GM18526 (cell line): ENCODE measurements around the gene NANOGP8.

Source experiments
- POLR2A ChIP-seq: IDR thresholded peaks from 3 replicates; pipeline ENCODE4 v1.6.1; 2011; ENCODE audit not compliant: insufficient read length; ENCODE audit errors: extremely low read depth

Gene NANOGP8

DNA sequence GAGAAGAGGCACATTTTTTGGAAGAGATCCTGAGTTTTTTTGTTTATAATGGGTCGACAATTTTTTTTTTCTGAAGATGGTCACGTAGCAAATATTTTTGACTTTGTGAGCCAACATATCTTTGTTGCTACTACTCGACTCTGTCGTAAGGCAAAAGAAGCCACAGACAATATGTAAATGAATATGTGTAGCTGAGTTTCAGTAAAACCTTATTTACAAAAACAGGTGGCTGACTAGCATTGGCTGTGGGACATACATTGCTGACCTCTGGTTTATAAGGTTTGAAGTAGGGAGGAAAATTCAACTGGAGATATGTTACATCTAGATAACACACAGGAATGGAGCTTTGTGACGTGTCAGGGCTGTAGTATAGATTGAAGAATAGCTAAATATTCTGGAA, 22.5 kb upstream of the NANOGP8 start:
- no peak for TF ChIP-seq POLR2A

- TF ChIP-seq POLR2A: no peak
Measured at GRCh38 chr15:35107122-35107521, 22.0 kb upstream of the NANOGP8 start.

DNA sequence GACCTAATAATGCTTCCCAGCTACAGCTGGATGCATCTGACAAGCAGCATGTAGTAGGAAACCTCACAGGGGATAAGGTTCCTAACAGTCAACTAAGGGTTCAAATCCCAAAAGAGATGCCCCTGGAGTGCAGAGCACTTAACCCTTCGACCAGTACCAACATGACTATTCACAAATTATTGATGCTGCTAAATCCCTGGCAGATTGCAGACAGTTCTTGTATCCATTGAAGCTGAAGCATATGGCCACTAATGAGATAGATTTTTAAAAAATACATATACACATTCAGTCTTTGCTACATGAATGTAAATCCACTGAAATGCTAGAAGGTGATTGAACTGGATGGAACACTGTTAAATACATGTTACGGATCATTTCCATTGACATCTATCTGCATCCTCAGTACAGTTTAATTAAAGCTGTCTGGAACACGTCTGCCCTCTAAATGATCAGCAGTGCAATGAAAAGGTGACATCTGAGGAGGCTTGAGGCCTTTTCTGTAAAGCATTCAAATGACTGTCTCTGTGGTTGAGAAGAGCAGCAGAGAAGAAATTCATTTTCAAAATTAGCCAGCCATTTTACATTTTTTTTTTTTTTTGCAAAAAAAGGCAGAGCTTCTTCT, 19.5 kb upstream of the NANOGP8 start:
- TF ChIP-seq POLR2A: no peak

DNA sequence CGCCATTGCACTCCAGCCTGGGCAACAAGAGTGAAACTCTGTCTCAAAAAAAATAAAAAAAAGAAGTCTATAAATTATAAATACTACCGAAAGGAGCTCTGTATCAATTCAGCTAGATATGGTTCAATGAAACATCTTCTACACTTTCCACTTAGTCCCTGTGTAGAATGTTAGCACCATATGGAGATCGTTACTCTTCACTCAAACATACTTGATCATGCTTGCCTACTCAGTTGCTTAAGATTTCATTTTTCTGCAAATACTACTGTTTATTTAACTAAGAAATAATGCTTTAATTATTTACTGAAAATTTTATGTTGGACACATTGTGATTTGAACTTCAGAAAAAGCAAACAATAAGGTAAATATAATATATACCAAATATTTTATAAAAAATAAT, 17.1 kb upstream of the NANOGP8 start:
- TF ChIP-seq POLR2A: no peak

DNA sequence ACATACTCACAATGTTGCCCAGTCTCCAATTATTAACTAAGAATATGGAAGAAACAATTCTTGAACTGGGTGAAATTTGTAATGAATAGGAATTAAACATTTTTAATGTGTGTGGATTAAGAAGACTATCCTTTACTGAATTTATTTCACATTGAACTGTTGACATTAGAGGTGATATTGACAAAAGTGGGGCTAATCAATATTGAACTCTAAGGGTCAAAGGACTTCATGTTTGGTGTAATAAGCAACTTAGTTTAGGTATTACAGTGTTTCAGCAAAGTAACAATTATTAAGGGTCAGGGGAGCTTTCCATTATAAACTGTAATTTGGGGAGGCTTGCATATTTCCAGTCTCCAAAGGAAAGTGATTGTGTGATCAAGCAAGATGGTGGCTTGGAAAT, 16.2 kb upstream of the NANOGP8 start:
- no peak for TF ChIP-seq POLR2A

DNA sequence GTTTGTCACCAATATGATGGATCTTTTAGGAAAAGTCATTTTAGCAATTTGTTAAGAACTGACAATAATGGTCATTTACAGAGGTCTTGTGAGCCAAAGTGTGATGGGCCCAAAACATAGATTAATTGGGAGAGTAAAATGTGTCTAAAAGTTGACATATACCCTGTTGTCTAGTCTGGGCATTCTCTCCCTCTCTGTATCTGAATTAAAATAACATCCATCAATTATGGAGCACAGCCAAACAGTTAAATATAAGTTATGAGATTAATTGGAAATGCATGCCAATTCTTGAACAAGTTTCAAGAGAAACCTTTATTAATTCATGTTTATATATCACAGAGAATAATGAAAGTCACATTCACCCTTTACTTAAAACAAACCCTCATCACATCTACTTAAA, 13.6 kb upstream of the NANOGP8 start:
- TF ChIP-seq POLR2A: no peak

DNA sequence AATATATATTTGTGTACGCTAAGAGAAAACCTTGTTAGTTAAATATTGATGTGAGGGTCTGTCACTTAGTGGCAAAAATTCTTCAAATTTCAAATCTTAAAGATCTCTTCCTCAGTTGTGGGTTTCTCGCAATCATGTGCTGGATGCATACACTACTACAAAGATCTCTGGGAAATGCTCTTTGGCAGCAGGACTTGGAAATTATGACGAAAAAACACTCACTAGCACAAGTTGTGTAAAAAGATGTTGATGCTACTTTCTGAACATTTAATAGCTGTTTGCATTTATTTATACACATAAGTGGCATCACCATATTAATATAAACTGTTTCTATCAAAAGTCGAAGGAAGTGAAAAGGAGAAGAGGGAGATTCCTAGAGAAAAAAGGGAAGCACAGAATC, 10.8 kb upstream of the NANOGP8 start:
- TF ChIP-seq POLR2A: no peak

GRCh38 chr15:35092846-35093245, 7.8 kb upstream of the NANOGP8 start:
- TF ChIP-seq POLR2A: no peak

GRCh38 chr15:35092311-35092710, 7.2 kb upstream of the NANOGP8 start:
- TF ChIP-seq POLR2A: no peak

DNA sequence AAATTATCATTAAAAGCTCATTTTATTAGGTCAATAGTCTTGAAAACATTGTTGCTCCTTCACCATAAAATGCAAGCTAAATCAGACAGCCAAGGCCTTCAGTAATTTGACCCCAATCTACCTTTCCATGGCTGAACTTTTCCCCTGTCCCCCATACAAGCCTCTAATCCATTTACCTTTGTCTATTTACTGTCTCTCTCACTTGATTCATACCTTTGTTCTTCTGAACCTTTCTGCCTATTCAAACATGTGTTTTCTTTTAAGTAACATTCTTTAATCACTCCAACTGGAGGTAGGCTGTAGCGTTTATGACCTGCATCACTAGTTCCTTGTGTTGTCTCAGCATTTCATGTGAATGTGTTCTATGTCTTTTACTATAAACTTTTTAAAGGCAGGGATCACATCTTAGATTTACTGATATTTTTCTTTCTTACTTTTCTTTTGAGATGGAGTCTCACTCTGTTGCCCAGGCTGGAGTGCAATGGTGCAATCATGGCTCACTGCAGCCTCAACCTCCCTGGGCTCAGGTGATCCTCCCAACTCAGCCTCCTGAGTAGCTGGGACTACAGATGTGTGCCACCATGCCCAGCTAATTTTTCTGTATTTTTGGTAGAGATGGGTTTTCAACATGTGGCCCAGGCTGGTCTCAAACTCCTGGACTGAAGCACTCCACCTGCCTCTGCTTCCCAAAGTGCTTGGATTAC, 5.2 kb upstream of the NANOGP8 start:
- TF ChIP-seq POLR2A: no peak

- TF ChIP-seq POLR2A: no peak
Measured at GRCh38 chr15:35089551-35089950, 4.5 kb upstream of the NANOGP8 start.

GRCh38 chr15:35088329-35088728, 3.2 kb upstream of the NANOGP8 start:
- TF ChIP-seq POLR2A: no peak

DNA sequence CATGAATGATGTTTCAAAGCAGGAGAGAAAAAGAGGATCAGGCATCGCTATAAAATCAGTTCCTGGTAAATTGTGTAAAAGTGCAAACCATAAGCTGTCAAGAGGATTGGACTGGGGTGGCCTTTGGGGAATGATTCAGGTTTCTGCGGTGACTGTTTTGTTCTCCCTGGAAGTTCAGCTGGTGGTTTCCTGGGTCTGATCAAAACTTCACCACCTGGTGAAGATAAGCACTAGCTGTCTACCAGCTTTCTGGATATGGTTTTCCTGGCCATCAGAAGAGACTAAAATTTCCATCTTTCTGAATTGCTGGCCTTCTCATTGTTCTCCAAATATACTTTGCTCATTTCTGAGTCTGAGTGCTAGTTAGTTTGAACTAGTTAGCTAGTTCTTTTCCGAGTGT, 2.7 kb upstream of the NANOGP8 start:
- TF ChIP-seq POLR2A: no peak

- no peak for TF ChIP-seq POLR2A
Measured at GRCh38 chr15:35080226-35080625, 4.9 kb downstream of the NANOGP8 start.

GRCh38 chr15:35078221-35078915, 6.7 kb downstream of the NANOGP8 start:
- no peak for TF ChIP-seq POLR2A

DNA sequence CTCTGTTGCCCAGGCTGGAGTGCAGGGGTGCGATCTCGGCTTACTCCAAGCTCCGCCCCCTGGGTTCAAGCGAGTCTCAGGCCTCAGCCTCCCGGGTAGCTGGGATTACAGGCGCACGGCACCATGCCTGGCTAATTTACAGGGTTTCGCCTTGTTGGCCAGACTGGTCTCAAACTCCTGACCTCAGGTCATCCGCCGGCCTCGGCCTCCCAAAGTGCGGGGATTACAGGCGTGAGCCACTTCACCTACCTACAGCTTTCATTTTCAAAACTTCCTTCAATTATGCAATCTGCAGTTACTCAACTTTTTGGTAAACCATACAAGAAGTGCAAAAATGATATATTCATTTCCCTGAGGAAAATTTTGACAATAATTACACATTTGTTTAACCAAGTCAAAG, 14.0 kb downstream of the NANOGP8 start:
- no peak for TF ChIP-seq POLR2A
